K562 (cell line): ENCODE measurements around the gene ZG16B. TPM values are rescaled to one million over a fixed set of nuclear protein-coding genes. Genes with fewer than 3 reads are reported as not detected.
A peak's percentile ranks its signal among the peaks of the same experiment; 100 is the strongest.

Experiments
- ATAC-seq: fragments of 200-7000 bp; cut with Tn5 transposase; 3 replicates; pipeline ENCODE4 v1.9.1; 2020; ENCODE audit warnings: moderate library complexity
- BruUV-seq: library from RNA; stranded (reverse); fragments of 400-500 nt; replicated peaks from 2 replicates; lab custom pipeline; 2021; lab: Mats Ljungman, UMichigan
- CTCF ChIA-PET: fragments of 300-600 bp; formaldehyde crosslinking; extraction: SDS; loops from one replicate; lab custom pipeline; 2021; ENCODE audit warnings: low intra/inter-chr PET ratio; lab: Yijun Ruan, JAX
- POLR2A ChIA-PET: fragments of 300-600, 350-650 bp; sonication (Branson Sonifier 250); formaldehyde crosslinking; extraction: SDS; loops from one replicate; lab custom pipeline; 2021; ENCODE audit warnings: antibody characterized with exemption, inconsistent platforms; lab: Yijun Ruan, JAX
- DNase-seq, 4 experiments: peaks; one replicate each; pipeline versions ENCODE4 v3.0.0 to v3.0.0-alpha.2; 2011 to 2018; ENCODE audit warnings: low spot score in 3 of 4, mixed read lengths in 3 of 4; ENCODE audit errors: extremely low read depth in 1 of 4
- FAIRE-seq: peaks from 2 replicates; lab custom pipeline; 2011; peaks lifted over from hg19 to GRCh38; lab: Jason Lieb, UNC
- H2AFZ ChIP-seq: 2 replicates; pipeline ENCODE4 v1.6.0; 2011; ENCODE audit warnings: low read depth, low read length, control low read depth, inconsistent platforms
- H3K27ac ChIP-seq: fragments of 200-600 bp; 3 replicates; pipeline ENCODE4 v1.8.0; 2011; ENCODE audit warnings: low read depth, mild to moderate bottlenecking, control low read depth, inconsistent platforms, low read length, moderate library complexity, mixed read lengths; ENCODE audit errors: extremely low read depth
- H3K27me3 ChIP-seq, 2 experiments: fragments of 300-600 bp in 1 of 2; 2 replicates in 1 of 2; 3 replicates in 1 of 2; pipeline versions ENCODE4 v1.6.0 to v1.8.0; 2011; ENCODE audit warnings: inconsistent platforms in 2 of 2, low read length in 2 of 2, mild to moderate bottlenecking in 1 of 2, mixed read lengths in 1 of 2, moderate library complexity in 1 of 2; ENCODE audit not compliant: control insufficient read depth in 2 of 2, insufficient read depth in 2 of 2
- H3K36me3 ChIP-seq: fragments of 300-600 bp; 3 replicates; pipeline ENCODE4 v1.8.0; 2011; ENCODE audit warnings: mild to moderate bottlenecking, low read length, inconsistent platforms; ENCODE audit not compliant: control insufficient read depth, insufficient read depth
- H3K4me1 ChIP-seq, 2 experiments: fragments of 200-600 bp in 1 of 2; replicated peaks in 1 of 2; 2 replicates in 1 of 2; 3 replicates in 1 of 2; pipeline versions ENCODE4 v1.5.1 to v1.8.0; 2011; ENCODE audit warnings: inconsistent platforms in 2 of 2, low read length in 2 of 2, mild to moderate bottlenecking in 1 of 2, mixed read lengths in 1 of 2, moderate library complexity in 1 of 2; ENCODE audit not compliant: control insufficient read depth in 2 of 2, insufficient read depth in 2 of 2
- H3K4me2 ChIP-seq: 2 replicates; pipeline ENCODE4 v1.6.1; 2011; ENCODE audit warnings: low read length, control low read depth, inconsistent platforms, mixed read lengths; ENCODE audit not compliant: insufficient read depth
- H3K4me3 ChIP-seq: fragments of 200-600 bp; sonication (generic), shearing (Covaris generic); 2 replicates; pipeline ENCODE4 v1.5.1; 2016; ENCODE audit warnings: control low read depth, inconsistent platforms
- H3K79me2 ChIP-seq: fragments of 200-600 bp; 3 replicates; pipeline ENCODE4 v1.8.0; 2011; ENCODE audit warnings: low read length, inconsistent platforms; ENCODE audit not compliant: control insufficient read depth, insufficient read depth
- H3K9ac ChIP-seq, 2 experiments: 2 replicates each; pipeline versions ENCODE4 v1.6.0 to v1.6.1; 2011; ENCODE audit warnings: low read depth in 2 of 2, low read length in 2 of 2, control low read depth in 1 of 2, inconsistent platforms in 1 of 2, mild to moderate bottlenecking in 1 of 2, mixed read lengths in 1 of 2; ENCODE audit not compliant: insufficient read depth in 1 of 2
- H3K9me1 ChIP-seq: one replicate; pipeline ENCODE4 v1.6.0; 2011; ENCODE audit warnings: inconsistent platforms, mild to moderate bottlenecking, low read length, moderate library complexity; ENCODE audit not compliant: control insufficient read depth, insufficient read depth
- H3K9me3 ChIP-seq: replicated peaks from 2 replicates; pipeline ENCODE4 v1.5.1; 2011; ENCODE audit warnings: low read depth, low read length, inconsistent platforms; ENCODE audit not compliant: control insufficient read depth, insufficient read depth
- H4K20me1 ChIP-seq: replicated peaks from 2 replicates; pipeline ENCODE4 v1.6.1; 2011; ENCODE audit warnings: low read length, inconsistent platforms, mixed read lengths; ENCODE audit not compliant: control insufficient read depth, insufficient read depth
- ASH1L ChIP-seq: fragments of 450-650 bp; IDR thresholded peaks from 2 replicates; pipeline ENCODE4 v1.6.1; 2018; ENCODE audit warnings: borderline replicate concordance, mild to moderate bottlenecking, low read depth; ENCODE audit not compliant: partially characterized antibody
- EGR1 ChIP-seq: fragments of 450-650 bp; conservative IDR thresholded peaks from 2 replicates; pipeline ENCODE4 v1.6.1; 2017; ENCODE audit warnings: mild to moderate bottlenecking
- FOXA3 ChIP-seq, 2 experiments: fragments of 450-650 bp in 1 of 2; sonication (generic) in 1 of 2; formaldehyde crosslinking; IDR thresholded peaks in 1 of 2; conservative IDR thresholded peaks in 1 of 2; 2 replicates each; pipeline versions ENCODE4 v1.4.0 to v1.8.0; 2020 to 2022; ENCODE audit warnings: mild to moderate bottlenecking in 2 of 2, missing genetic modification reagents in 1 of 2
- FOXK1 ChIP-seq: sonication (generic); formaldehyde crosslinking; IDR thresholded peaks from 2 replicates; pipeline ENCODE4 v1.8.0; 2022; ENCODE audit warnings: missing genetic modification reagents, mild to moderate bottlenecking, borderline replicate concordance
- HDAC1 ChIP-seq, 2 experiments: fragments of 450-650 bp; IDR thresholded peaks; 2 replicates each; pipeline ENCODE4 v1.6.1; 2016 to 2017; ENCODE audit warnings: inconsistent platforms in 1 of 2, mild to moderate bottlenecking in 1 of 2, moderate library complexity in 1 of 2
- KLF1 ChIP-seq: fragments of 450-650 bp; IDR thresholded peaks from 2 replicates; pipeline ENCODE4 v1.6.1; 2016; ENCODE audit warnings: missing genetic modification characterization, missing compliant biosample characterization
- PHF20 ChIP-seq: fragments of 450-650 bp; IDR thresholded peaks from 2 replicates; pipeline ENCODE4 v1.6.1; 2018; ENCODE audit not compliant: partially characterized antibody
- WGBS: fragments of 100-300 bp; shearing (Covaris generic); methylation state at CpG from one replicate; pipeline ENCODE4 v1.1.6; 2016; ENCODE audit warnings: low coverage, mixed read lengths; ENCODE audit not compliant: insufficient coverage; ENCODE audit errors: missing lambda C conversion rate; 5-methylcytosine and 5-hydroxymethylcytosine counted together
- in situ Hi-C: fragments of 300-500 bp; cut with MboI; formaldehyde crosslinking; loops from 4 replicates; pipeline ENCODE4 v1.15.0; 2018; ENCODE audit warnings: inconsistent platforms, mixed read lengths
- intact Hi-C: fragments of 100-400 bp; cut with micrococcal nuclease; formaldehyde crosslinking; loops from 2 replicates; pipeline ENCODE4 v1.14.2; 2022
- polyA plus RNA-seq, 8 experiments: library from polyadenylated mRNA; depleted of rRNA in 4 of 8; stranded (reverse) in 5 of 8; unstranded in 3 of 8; fragments of >200 nt; fragmentation: Nextera tagmentation in 2 of 8; fragmentation: Illumina TruSeq in 1 of 8; extraction: Ambion mirVana in 2 of 8; extraction: Trizol in 1 of 8; gene quantifications; 2 replicates each; pipeline versions ENCODE4 v1.2.1 to v1.2.3, GENCODE V29; 2011 to 2014; ENCODE audit warnings: inconsistent platforms in 1 of 8, missing spikeins in 1 of 8
- total RNA-seq, 7 experiments: library from RNA; depleted of rRNA in 6 of 7; stranded (reverse); fragments of >200 nt in 6 of 7; fragmentation: Illumina TruSeq in 2 of 7; extraction: Trizol in 2 of 7; gene quantifications; 2 replicates each; pipeline versions ENCODE4 v1.2.1 to v1.2.3, GENCODE V29; 2011 to 2021; ENCODE audit warnings: low replicate concordance in 1 of 7

Gene ZG16B
- total and polyA plus RNA-seq, 9 of the 15 experiments (the other 6 are each of a cell fraction or from before 2014, with no cell fraction given), result 0.25 to 0.43 (median 0.34) TPM; not detected in 5

GRCh38 chr16:2836646-2837508 lies 6.8 kb downstream of the ZG16B start:
- no peak overlapping the region for H3K4me2 ChIP-seq
- CTCF ChIA-PET, result interaction anchor here (0.6 to 3.1 kb wide), 2 partner anchors 83 to 223 kb away, joined by 3 to 23 read pairs; no protein-coding TSS in a partner anchor
- no peak for FAIRE-seq
- no peaks in the 10 kb centered on the region for H3K9me3 ChIP-seq
- no peak overlapping the region for H3K4me3 ChIP-seq
- intact Hi-C loops (loop anchor here (5.0 kb wide), 1 partner anchor 80 kb away; no protein-coding TSS in a partner anchor), in situ Hi-C loops (loop anchor here (5.0 kb wide), 2 partner anchors 35 to 90 kb away; no protein-coding TSS in a partner anchor)
- H4K20me1 ChIP-seq, result no peaks in the 10 kb centered on the region; the same call in 1 of the 2 replicates
- H3K27ac ChIP-seq, result no peak overlapping the region
- no peaks in the 10 kb centered on the region for H3K79me2 ChIP-seq
- H2AFZ ChIP-seq, result no peak overlapping the region
- H3K36me3 ChIP-seq, result no peaks in the 10 kb centered on the region
- TF ChIP-seq ASH1L, result no peak
- TF ChIP-seq KLF1, result no peak
- TF ChIP-seq EGR1, result peak; percentile 57
- peak; percentile 47 for TF ChIP-seq PHF20
- TF ChIP-seq HDAC1 (IDR thresholded peaks at IDR 0.05), result no peak
- TF ChIP-seq FOXA3 (CRISPR knock-in tag; conservative IDR thresholded peaks at IDR 0.05 in 1 of 2, IDR thresholded peaks at IDR 0.05 in 1 of 2), result no peak
- no peak for TF ChIP-seq FOXK1 (CRISPR knock-in tag)
- TF ChIP-seq, all 486 proteins: peak for 2
- H3K4me1 ChIP-seq, result peaks cover 0 to 31% of the 10 kb centered on the region in 2 experiments; a peak in 3 of 5 replicates
- no peak overlapping the region for H3K9ac ChIP-seq
- H3K27me3 ChIP-seq, result peaks cover 13 to 35% of the 10 kb centered on the region in 2 experiments
- POLR2A ChIA-PET, result no interaction called here
- WGBS, result 28% methylated on average over 13 of the region's 13 CpGs
- no peaks in the 10 kb centered on the region for H3K9me1 ChIP-seq
- BruUV-seq, result no TSS peak
- DNase-seq (no peak), ATAC-seq (no peak)
